Measurements from ENCODE around the gene ZYG11B. TPM values are rescaled to one million over a fixed set of nuclear protein-coding genes. Genes with fewer than 3 reads are reported as not detected.

The ZYG11B gene
- total and polyA plus RNA-seq, 2 of the 13 experiments (the other 11 are each of a cell fraction or from before 2014, with no cell fraction given), result 6.9 to 17.9 TPM

- TF ChIP-seq ZNF33B (CRISPR knock-in tag; IDR thresholded peaks at IDR 0.05) (peak; percentile 87; the same call in 1 of the 2 replicates), NFYB (CRISPR knock-in tag; IDR thresholded peaks at IDR 0.05) (peak; percentile 60), AKAP8 (CRISPR knock-in tag; IDR thresholded peaks at IDR 0.05) (no peak), ZZZ3 (CRISPR knock-in tag; IDR thresholded peaks at IDR 0.05; ENCODE audit: borderline replicate concordance) (peak; percentile 49; the same call in 1 of the 2 replicates), SPEN (CRISPR knock-in tag; IDR thresholded peaks at IDR 0.05; ENCODE audit: low read depth) (peak; percentile 82), MXD1 (CRISPR knock-in tag; IDR thresholded peaks at IDR 0.05) (peak; percentile 87), AGO2 (optimal IDR thresholded peaks at IDR 0.05; ENCODE audit: low read depth, low read length) (peak; percentile 45), ZNF10 (CRISPR knock-in tag; IDR thresholded peaks at IDR 0.05; ENCODE audit: borderline replicate concordance, low read depth) (no peak), ELK4 (CRISPR knock-in tag; IDR thresholded peaks at IDR 0.05; ENCODE audit: borderline replicate concordance) (no peak), CENPBD1 (CRISPR knock-in tag; IDR thresholded peaks at IDR 0.05; ENCODE audit: borderline replicate concordance, low read depth) (no peak; the same call in 1 of the 2 replicates), TFE3 (CRISPR knock-in tag; IDR thresholded peaks at IDR 0.05) (peak; percentile 90), ZNF431 (CRISPR knock-in tag; IDR thresholded peaks at IDR 0.05; ENCODE audit: borderline replicate concordance, low read depth) (no peak; the same call in 1 of the 2 replicates), DR1 (CRISPR knock-in tag; IDR thresholded peaks at IDR 0.05) (peak; percentile 67; the same call in 1 of the 2 replicates), MYNN (CRISPR knock-in tag; IDR thresholded peaks at IDR 0.05; ENCODE audit: low read depth) (0 out of 2 replicates have a peak, but pooled peaks have one; percentile 26), MYPOP (CRISPR knock-in tag; IDR thresholded peaks at IDR 0.05) (peak; percentile 88), NR2F6 (IDR thresholded peaks at IDR 0.05) (peak; percentile 4; the same call in 1 of the 2 replicates), NR2F6 (CRISPR knock-in tag; IDR thresholded peaks at IDR 0.05) (peak; percentile 36; the same call in 1 of the 2 replicates), JUN (CRISPR knock-in tag; IDR thresholded peaks at IDR 0.05) (peak; percentile 53)
Measured at GRCh38 chr1:52697795-52698674, 28.2 kb upstream of the ZYG11B start, which contains the start of gene COA7 (continued).

Measured in HepG2 (cell line).